SHP77 treated with DMSO at 0.1 percent for 48 hours (cell line): ENCODE measurements around the gene TRAPPC2L.
A peak's percentile ranks its signal among the peaks of the same experiment; 100 is the strongest.

Experiments
- DNase-seq: peaks from one replicate; lab custom pipeline; 2025; lab: John Stamatoyannopoulos, UW

Gene TRAPPC2L

DNA sequence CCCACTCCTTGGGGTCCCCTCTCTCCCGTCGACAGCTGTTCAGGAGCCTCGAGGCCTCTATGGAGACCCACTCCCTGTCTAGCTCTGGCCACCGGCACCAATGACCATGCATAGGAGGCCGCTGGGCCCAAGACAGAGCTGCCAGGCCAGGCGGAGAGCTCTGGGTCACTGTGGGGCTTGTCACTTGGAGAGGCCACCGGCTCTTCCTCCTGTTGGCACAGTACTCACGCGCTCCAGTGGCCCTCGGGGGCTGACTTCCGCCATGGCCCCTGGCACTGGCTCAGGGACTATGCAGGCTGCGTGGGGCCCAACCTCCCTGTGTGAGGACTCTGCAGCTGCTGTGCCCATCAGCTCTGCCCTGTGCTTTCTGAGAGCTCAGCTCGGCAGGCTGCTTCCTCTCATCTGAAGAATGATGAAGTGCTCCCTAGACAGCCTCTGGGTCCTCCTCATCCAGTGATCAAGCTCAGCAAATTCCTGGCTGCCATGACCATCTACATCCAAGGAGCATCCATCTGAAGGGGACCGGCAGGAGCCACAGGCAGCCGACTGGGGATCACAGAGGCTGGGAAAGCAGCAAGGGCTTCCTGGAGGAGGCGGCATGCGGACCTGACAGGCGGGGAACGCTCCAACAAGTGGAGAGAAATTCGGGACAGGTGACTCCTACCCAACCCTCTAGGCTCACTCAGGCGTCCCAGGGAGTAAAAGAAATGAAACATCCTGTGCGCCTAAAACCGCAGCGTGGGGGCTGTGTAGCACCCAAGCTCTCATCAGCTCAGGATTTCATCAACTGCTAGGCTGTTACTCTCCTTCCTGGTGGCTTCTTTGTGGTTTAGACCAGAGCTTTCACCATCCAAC is 17.0 kb upstream of the TRAPPC2L start:
- DNase-seq: no peak

DNA sequence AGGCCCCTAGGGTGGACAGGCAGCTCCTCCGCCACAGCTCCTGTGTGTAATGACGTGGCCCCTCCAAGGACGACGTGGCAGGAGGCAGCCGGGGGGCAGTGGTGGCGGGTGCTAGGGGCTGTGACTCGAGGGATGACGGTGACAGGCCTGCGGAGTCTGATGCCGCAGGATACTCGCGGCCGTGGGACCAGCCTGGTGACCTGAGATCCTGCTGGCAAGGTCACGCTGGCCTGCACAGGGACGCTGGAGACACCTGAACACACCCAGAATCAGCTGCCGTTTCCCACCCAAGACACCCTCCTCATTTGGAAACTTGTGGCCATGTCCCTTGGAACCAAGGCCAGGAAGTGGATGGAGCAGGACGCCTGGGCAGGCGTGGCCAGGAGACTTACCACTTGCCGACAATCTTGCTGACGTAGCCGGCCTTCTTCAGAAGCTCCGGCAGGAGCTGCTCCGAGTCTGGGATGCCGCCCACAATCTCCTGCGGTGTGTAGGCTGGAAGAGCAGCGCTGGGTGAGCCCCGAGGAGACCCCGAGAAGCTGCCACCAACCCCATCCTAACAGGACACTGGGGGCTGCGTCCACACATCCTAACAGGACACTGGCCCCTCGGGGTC is 16.2 kb upstream of the TRAPPC2L start:
- no peak for DNase-seq

DNA sequence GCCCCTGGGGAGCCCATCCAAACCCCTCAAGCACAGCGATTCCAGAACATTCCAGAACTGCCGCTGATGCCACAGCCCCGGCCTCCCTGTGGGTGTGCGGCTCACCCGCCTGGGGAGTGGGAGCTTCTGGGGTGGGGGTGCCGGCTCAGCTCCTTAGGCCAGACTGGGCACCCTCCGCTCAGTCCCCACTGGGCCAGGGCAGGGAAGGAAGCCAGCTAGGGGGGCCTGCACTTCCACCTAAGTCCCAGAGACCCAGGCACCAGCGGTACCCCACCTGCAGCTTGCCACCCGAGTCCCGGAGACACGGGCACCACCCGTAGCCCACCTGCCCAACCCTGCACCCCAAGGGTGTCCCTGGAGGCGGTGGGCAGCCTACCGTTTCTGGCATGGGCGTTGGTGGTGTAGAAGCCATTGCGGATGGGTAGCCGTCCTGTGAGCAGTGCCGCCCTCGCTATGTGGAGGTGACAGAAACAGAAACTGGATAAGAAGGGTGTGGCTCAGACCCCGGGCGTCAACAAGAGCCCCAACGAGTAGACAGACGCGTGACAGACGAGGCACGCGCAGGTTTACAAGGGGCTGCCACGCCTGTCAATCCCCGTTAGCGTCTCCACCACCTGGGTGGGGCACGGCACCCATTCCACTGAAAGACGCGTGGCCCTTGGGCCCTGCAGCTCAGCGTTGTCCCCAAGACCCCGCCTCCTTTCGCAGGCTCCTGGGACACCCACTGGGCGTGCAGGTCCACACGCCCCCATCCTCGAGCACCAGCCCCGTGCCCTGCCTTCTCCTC is 15.2 kb upstream of the TRAPPC2L start:
- DNase-seq: no peak

- no peak for DNase-seq
These were observed 14.6 kb upstream of the TRAPPC2L start for GRCh38 chr16:88842308-88842756.

GRCh38 chr16:88842806-88843205 is 14.1 kb upstream of the TRAPPC2L start:
- no peak for DNase-seq

DNA sequence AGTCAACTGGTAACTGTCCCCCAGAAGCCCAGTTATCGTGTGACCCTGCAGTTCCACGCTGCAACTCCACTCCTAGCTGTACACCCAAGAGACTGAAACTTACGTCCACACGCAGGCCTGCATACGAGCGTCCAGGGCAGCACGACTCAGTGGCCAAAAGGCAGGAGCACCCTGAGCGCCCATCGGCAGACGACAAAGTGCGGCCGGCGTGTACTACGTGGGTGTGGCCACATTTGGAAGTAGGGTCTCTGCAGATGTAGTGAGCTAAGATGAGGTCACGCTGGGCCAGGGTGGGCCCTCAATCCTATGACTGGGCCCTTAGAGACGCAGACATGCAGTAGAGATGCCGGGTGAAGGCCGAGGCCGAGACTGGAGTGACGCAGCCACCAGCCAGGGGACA is 13.7 kb upstream of the TRAPPC2L start:
- DNase-seq: no peak

GRCh38 chr16:88844419-88845036 is 12.4 kb upstream of the TRAPPC2L start:
- no peak for DNase-seq

DNA sequence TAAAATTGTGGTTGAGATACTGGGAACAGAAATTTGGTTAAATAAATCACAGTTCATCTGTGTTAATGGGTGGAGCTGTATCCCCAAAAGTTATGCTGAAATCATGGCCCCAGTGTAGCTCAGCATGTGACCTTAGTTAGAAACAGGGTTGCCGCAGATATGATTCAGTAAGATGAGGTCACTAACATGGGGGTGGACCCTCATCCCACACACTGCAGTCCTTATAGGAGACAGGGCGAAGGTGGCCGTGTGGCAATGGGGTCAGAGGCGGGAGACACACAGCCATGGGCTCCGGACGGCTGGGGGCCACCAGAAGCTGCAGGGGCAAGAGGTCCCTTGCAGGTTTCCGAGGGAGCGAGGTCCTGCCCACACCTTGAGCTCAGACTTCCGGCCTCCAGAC is 10.8 kb upstream of the TRAPPC2L start:
- no peak for DNase-seq

DNA sequence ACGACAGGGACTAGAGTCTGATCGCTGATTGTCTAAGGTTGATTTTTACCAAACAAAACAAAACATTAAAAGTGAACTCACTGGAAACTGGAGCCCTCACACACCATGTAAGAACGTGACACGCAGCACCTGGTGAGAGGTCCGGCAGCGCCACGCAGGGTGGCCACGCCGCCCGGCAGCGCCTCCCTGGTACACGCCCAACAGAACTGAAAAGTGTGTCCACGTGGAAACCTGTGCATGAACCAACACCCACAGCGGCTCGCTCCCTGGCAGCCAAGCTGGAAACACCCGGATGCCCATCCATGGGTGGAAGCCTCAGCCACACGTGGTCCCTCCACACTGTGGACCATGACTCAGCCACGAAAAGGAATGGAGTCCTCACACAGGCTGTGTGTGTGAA is 9.3 kb upstream of the TRAPPC2L start:
- no peak for DNase-seq

GRCh38 chr16:88848557-88848956 is 8.4 kb upstream of the TRAPPC2L start:
- no peak for DNase-seq

GRCh38 chr16:88850531-88851199 is 6.3 kb upstream of the TRAPPC2L start:
- no peak for DNase-seq

DNA sequence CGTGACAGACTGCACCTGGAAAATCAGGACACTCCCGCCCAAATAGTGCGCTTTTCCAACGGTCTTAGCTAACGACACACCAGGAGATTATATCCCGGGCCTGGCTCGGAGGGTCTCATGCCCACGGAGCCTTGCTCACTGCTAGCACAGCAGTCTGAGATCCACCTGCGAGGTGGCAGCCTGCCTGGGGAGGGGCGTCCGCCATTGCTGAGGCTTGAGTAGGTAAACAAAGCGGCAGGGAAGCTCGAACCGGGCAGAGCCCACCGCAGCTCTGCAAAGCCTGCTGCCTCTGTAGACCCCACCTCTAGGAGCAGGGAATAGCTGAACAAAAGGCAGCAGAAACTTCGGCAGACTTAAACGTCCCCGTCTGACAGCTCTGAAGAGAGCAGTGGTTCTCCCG is 5.3 kb upstream of the TRAPPC2L start:
- DNase-seq: no peak

- DNase-seq: no peak
These were observed 3.5 kb upstream of the TRAPPC2L start for GRCh38 chr16:88853325-88853941.

- no peak for DNase-seq
These were observed 2.4 kb upstream of the TRAPPC2L start for GRCh38 chr16:88854306-88855111.

- DNase-seq: no peak
These were observed 1.8 kb upstream of the TRAPPC2L start for GRCh38 chr16:88855176-88855575.

DNA sequence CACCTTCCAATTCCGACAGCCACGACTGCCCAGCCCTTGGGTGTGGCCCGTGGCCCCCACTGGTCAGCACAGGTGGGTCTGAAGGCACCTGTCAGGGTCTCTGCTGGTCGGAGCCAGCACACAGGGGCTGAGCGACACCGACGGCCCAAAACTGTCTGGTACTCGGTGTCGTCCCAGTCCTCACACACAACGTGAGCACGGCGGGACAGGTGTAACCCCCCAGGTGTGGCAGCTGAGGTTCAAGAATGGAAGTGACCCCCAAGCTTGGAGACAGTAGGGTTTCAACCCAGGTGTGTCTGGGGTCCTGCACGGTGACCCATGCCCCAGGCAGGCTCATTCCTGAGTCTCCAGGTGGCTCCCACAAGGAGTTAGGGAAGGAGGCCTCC is 1.2 kb upstream of the TRAPPC2L start:
- DNase-seq: no peak

GRCh38 chr16:88856122-88856827 is 652 bp upstream of the TRAPPC2L start:
- no peak for DNase-seq

- DNase-seq: peak; percentile 58
These were observed 907 bp downstream of the TRAPPC2L start for GRCh38 chr16:88857728-88858339.

GRCh38 chr16:88859381-88860091 is 2.6 kb downstream of the TRAPPC2L start:
- no peak for DNase-seq
